ENCODE results near the gene ZNF385B.
"Not testable (repeated sequence)": the region's sequence is repeated elsewhere in the genome, so short reads cannot be mapped to it uniquely, and the experiment has no call there.

The ZNF385B gene

GRCh38 chr2:179891237-179891636, 29.8 kb upstream of the ZNF385B start:
- no peak for TF ChIP-seq CTCF (IDR thresholded peaks at IDR 0.05; ENCODE audit: extremely low read depth, missing control alignments)

GRCh38 chr2:179890666-179891065, 29.3 kb upstream of the ZNF385B start:
- TF ChIP-seq CTCF (IDR thresholded peaks at IDR 0.05; ENCODE audit: extremely low read depth, missing control alignments), result no peak
- no peak for DNase-seq (ENCODE audit: low spot score)

More at GRCh38 chr2:179891237-179891636, 29.8 kb upstream of the ZNF385B start:
- no peak for DNase-seq (ENCODE audit: low spot score)

DNA sequence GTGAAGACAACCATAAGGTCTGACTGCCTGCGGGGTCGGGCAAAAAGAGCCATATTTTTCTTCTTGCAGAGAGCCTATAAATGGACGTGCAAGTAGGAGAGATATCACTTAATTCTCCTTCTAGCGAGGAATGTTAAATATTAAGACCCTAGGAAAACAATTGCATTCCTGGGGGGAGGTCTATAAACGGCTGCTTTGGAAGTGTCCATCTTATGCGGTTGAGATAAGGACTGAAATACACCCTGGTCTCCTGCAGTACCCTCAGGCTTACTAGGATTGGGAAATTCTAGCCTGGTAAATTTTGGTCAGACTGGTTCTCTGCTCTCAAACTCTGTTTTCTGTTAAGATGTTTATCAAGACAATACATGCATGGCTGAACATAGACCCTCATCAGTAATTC, 27.2 kb upstream of the ZNF385B start:
- DNase-seq (ENCODE audit: low spot score), result not testable (repeated sequence)

DNA sequence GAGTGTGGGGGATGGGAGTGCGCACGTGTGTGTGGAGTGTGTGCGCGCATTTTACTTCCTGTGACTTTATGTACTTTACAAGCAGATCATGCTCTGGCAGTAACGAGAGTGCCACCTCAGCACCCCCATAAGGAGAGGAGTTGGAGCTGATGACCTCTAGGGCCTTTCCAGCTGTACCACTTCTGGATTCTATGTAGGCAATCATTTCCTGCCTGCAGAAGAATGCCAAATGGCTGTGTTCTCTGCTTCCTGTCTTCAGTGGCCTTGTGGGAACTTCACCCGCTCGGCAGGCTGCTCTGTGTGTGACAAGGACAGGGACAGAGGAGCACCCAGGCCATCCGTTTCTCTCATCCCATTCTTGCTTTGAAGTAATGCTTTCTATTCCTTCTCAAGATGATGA, 22.8 kb upstream of the ZNF385B start:
- no peak for TF ChIP-seq CTCF (IDR thresholded peaks at IDR 0.05; ENCODE audit: extremely low read depth, missing control alignments)
- DNase-seq (ENCODE audit: low spot score), result no peak

DNA sequence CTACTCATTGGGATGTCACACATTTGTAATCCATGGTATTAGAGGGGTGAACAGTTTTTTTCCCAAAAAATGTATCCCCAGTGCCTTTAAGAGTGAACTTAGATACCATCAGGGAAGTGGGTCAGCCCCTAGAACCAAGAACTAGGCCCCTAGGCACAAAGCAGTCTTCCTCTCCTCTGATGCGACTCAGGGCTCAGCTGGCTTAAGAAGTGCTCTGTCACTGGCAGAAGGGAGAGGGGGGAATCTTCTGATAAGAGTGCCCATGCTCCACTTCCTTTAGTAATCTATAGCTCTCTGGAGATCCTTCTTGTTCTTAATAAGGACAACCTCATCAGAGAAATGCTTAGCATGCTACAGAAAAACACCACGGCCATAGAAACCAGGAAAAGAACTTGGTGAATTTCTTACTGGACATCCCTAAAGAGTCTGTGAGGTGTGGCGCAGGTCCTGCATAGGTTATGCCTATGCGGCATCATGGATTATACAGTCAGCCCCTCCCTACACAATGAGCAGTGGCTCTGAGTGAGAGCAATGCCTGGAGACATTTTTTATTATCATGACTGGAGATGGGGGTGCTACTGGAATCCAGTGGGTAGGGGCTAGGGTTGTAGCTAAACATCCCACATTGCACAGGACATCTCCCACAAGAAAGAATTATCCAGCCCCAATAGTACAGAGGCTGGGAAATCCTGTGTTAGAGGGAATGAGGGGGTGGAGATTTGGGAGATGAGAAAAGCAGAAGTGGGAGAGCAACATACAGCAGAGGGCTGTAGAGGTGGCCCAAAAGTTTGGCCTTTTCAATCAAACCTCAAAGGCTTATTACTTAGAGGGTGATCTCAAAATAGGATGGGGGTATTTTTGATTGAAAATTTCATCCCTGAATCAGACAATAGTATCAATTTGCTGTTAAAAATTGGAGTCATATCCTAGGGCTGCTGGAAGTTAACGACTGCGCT, 21.7 kb upstream of the ZNF385B start:
- no peak for TF ChIP-seq CTCF (IDR thresholded peaks at IDR 0.05; ENCODE audit: extremely low read depth, missing control alignments)
- no peak for DNase-seq (ENCODE audit: low spot score)

GRCh38 chr2:179877601-179878364, 16.4 kb upstream of the ZNF385B start:
- no peak for DNase-seq (ENCODE audit: low spot score)
- TF ChIP-seq CTCF (IDR thresholded peaks at IDR 0.05; ENCODE audit: extremely low read depth, missing control alignments), result no peak

- DNase-seq (ENCODE audit: low spot score), result no peak
- TF ChIP-seq CTCF (IDR thresholded peaks at IDR 0.05; ENCODE audit: extremely low read depth, missing control alignments), result no peak
Observed at GRCh38 chr2:179876266-179876665, 14.9 kb upstream of the ZNF385B start.

Data from GM20000 (cell line).